ENCODE data around the gene POP4. TPM values are rescaled to one million over a fixed set of nuclear protein-coding genes. Genes with fewer than 3 reads are reported as not detected.
"Not testable (repeated sequence)": the region's sequence is repeated elsewhere in the genome, so short reads cannot be mapped to it uniquely, and the experiment has no call there.

The POP4 gene, protein sequence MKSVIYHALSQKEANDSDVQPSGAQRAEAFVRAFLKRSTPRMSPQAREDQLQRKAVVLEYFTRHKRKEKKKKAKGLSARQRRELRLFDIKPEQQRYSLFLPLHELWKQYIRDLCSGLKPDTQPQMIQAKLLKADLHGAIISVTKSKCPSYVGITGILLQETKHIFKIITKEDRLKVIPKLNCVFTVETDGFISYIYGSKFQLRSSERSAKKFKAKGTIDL
- 10 to 100 TPM; 53.4 to 91.4 (median 87.8) TPM for total RNA-seq

DNA sequence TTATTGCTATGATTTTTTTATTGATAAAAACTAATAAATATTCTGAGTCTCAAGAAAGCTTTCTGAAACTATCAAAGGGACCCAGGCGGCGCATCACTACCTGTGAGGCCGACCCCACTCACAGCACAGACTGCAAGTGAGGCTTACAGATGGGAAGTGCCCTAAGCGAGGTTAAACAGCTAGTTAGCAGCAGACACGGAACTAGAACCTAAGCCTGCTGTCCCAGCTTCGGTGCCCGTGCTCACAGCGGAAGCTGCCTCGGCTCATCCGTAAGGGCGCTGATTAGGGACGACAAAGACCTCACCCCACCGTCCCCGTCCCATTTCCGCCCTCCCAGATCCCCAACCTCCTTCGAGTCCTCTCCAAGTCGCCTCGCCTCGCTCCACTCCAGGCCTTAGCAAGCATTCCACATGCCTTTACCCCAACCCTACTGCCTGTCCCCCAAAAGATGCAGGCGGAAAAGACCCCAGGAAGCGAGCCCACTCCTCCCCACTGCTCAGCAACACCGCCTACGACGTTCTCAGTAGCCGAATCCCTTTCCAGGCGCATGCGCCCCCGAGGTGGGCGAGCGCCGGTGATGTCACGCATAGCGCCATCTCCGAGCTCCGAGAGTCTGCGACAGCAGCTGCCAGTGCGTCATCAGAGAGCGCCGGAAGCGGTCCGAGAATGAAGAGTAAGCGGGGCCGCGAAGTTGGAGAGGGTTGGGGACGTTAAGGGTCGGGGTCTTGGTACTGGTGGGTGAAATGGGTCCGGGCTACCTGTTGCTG is at the start of gene POP4:
Gene POP4 (plus strand): TSS at position 631 of the 767 bp plus-strand sequence. CDS start 36 bp downstream, at position 667.
- H3K4me3 ChIP-seq (replicated peaks in 1 of 3): peak within 1 kb of the TSS; percentile 44 to 75 (median 69)
- peak; percentile 96 to 97 for DNase-seq
- H3K9me3 ChIP-seq: no peaks in the 10 kb centered on the region
- H3K27ac ChIP-seq: peak within 1 kb of the TSS; percentile 77 to 94 (median 86)
- peak; percentile 71 to 96 for TF ChIP-seq POLR2A (IDR thresholded peaks at IDR 0.05)
- TF ChIP-seq, protein P1, sequence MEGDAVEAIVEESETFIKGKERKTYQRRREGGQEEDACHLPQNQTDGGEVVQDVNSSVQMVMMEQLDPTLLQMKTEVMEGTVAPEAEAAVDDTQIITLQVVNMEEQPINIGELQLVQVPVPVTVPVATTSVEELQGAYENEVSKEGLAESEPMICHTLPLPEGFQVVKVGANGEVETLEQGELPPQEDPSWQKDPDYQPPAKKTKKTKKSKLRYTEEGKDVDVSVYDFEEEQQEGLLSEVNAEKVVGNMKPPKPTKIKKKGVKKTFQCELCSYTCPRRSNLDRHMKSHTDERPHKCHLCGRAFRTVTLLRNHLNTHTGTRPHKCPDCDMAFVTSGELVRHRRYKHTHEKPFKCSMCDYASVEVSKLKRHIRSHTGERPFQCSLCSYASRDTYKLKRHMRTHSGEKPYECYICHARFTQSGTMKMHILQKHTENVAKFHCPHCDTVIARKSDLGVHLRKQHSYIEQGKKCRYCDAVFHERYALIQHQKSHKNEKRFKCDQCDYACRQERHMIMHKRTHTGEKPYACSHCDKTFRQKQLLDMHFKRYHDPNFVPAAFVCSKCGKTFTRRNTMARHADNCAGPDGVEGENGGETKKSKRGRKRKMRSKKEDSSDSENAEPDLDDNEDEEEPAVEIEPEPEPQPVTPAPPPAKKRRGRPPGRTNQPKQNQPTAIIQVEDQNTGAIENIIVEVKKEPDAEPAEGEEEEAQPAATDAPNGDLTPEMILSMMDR (IDR thresholded peaks at IDR 0.05): no peak
- peaks cover 10 to 13% of the 10 kb centered on the region in 2 donors for H3K4me1 ChIP-seq
- no peaks in the 10 kb centered on the region for H3K27me3 ChIP-seq
- WGBS, 2 donors: 0% methylated on average over 36 to 47 of the region's 47 CpGs
- H3K36me3 ChIP-seq: peaks cover 6 to 13% of the 10 kb centered on the region in 2 donors
- intact Hi-C loops (cut with DNase I): no loop called here

DNA sequence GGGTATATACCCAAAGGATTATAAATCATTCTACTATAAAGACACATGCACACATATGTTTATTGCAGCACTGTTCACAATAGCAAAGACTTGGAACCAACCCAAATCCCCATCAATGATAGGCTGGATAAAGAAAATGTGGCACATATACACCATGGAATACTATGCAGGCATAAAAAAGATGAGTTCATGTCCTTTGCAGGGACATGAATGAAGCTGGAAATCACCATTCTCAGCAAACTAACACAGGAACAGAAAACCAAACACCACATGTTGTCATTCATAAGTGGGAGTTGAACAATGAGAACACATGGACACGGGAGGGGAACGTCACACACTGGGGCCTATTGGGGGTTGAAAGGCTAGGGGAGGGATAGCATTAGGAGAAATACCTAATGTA is 47.0 kb upstream of the POP4 start:
- H3K4me1 ChIP-seq; DNase-seq; H3K27ac ChIP-seq; H3K4me3 ChIP-seq (replicated peaks in 1 of 3); H3K9me3 ChIP-seq; H3K36me3 ChIP-seq; intact Hi-C loops (cut with DNase I); H3K27me3 ChIP-seq: not testable (repeated sequence)
- WGBS, 2 donors: 86 to 96% methylated on average over 2 of the region's 2 CpGs

DNA sequence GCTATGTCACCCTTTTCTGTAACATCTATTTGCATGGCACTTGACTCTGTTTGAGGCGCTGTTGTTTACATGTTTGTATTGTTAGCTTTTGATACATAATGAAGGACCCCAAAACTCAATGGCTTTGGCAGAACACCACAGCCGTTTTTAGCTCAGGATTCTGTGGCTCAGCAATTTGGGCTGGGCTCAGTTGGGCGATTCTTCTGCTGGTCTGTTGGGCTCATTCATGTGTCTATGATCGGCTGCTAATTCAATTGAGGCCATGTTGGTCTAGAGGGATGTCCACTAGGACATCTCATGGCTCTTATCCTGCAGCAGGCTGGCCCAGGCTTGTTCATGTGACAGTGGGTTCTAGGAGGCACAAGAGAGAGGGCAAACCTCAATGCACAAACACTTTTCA is 46.3 kb upstream of the POP4 start:
- no peak for DNase-seq
- TF ChIP-seq, protein P1 (IDR thresholded peaks at IDR 0.05): no peak
- no peak for TF ChIP-seq POLR2A (IDR thresholded peaks at IDR 0.05)
- Histone ChIP-seq H3K27me3 (no peaks in the 10 kb centered on the region), H3K36me3 (no peaks in the 10 kb centered on the region), H3K9me3 (no peaks in the 10 kb centered on the region), H3K4me1 (no peaks in the 10 kb centered on the region), H3K27ac (no peak overlapping the region), H3K4me3 (replicated peaks in 1 of 3) (no peak overlapping the region)
- WGBS, 2 donors: 85 to 90% methylated on average over 4 of the region's 4 CpGs
- intact Hi-C loops (cut with DNase I): no loop called here

DNA sequence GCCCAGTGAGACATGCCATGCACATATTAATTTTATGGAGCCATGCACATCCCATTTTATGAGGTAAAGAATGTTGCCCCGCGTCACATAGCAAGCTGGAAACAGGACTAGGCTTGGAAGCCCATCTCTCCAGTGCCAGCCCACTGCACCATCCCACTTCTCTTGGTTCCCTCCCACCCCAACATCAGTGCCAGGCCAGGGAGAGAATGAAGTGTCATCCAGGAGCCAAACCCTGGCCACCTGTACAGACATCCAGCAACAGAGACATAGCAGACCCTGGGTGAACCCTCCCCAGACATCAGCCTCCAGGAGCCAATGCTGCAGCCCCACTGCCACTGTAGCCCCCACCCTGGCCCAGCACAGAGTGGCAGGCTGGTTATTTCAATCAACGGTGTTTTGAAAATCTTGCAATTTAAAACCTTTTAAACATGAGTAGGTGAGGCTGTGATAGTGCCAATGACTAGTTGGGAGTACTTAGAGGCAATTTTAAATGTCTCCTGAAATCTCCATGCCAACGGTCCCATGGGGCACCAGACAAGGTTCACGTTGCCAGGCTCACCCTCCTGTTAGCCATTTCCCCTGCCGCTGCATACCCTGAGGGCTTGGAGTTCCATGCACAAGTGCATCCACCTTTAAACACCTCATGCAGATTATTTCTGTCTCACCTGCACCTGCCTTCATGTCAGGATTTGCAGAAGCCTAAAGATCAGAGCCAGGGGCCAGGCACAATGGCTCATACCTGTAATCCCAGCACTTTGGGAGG is 45.6 kb upstream of the POP4 start:
- H3K27ac ChIP-seq: no peak overlapping the region
- WGBS, 2 donors: 86 to 92% methylated on average over 6 of the region's 6 CpGs
- no peaks in the 10 kb centered on the region for H3K36me3 ChIP-seq
- no peaks in the 10 kb centered on the region for H3K27me3 ChIP-seq
- no peak overlapping the region for H3K4me3 ChIP-seq (replicated peaks in 1 of 3)
- H3K4me1 ChIP-seq: no peaks in the 10 kb centered on the region
- no peak for DNase-seq
- intact Hi-C loops (cut with DNase I): no loop called here
- TF ChIP-seq POLR2A (IDR thresholded peaks at IDR 0.05): no peak
- TF ChIP-seq, protein P1 (IDR thresholded peaks at IDR 0.05): no peak
- H3K9me3 ChIP-seq: no peaks in the 10 kb centered on the region

DNA sequence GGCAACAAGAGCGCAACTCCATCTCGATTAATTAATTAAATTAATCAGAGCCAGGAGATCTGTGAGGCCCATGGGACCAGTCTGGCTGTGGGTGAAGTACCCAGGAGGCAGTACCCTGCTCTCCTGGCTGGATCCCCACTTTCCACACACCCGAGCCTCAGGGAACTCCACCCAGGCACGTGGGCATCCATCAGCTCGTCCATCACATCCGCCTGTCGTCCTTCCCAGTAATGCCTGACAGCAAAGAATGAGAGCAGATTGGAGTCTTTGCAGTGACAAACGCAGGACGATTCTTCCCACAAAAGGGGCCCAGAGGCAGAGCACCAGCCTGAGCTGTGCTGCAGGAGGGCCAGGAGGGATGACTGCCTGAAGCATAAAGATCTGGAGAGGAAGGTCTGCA is 44.5 kb upstream of the POP4 start:
- H3K27ac ChIP-seq: no peak overlapping the region
- 74% methylated on average over 7 to 9 of the region's 9 CpGs for WGBS, 2 donors
- no peak overlapping the region for H3K4me3 ChIP-seq (replicated peaks in 1 of 3)
- no peaks in the 10 kb centered on the region for H3K9me3 ChIP-seq
- no peak for TF ChIP-seq POLR2A (IDR thresholded peaks at IDR 0.05)
- TF ChIP-seq, protein P1 (IDR thresholded peaks at IDR 0.05): no peak
- H3K36me3 ChIP-seq: no peaks in the 10 kb centered on the region
- H3K4me1 ChIP-seq: no peaks in the 10 kb centered on the region
- intact Hi-C loops (cut with DNase I): no loop called here
- H3K27me3 ChIP-seq: no peaks in the 10 kb centered on the region
- DNase-seq: no peak

All from thyroid gland (tissue), 4 donors.